Spleen (tissue), 11 donors: ENCODE results near the gene FOLR1. TPM values are rescaled to one million over a fixed set of nuclear protein-coding genes. Genes with fewer than 3 reads are reported as not detected.

Experiments
- DNase-seq: peaks from one replicate; pipeline ENCODE4 v3.0.0-alpha.2; 2020
- H3K27ac ChIP-seq, 8 donors: fragments of 200-600 bp; sonication (generic) in 7 of 8; 1 replicate in 4 of 8; 2 replicates in 4 of 8; pipeline versions ENCODE4 v1.5.0 to v1.8.0; 2016 to 2021; ENCODE audit warnings: inconsistent platforms in 4 of 8, mild to moderate bottlenecking in 4 of 8, moderate library complexity in 1 of 8
- H3K27me3 ChIP-seq, 7 donors: fragments of 200-600 bp; sonication (generic) in 6 of 7; replicated peaks in 1 of 7; 1 replicate in 4 of 7; 2 replicates in 3 of 7; pipeline versions ENCODE4 v1.5.0 to v1.8.0; 2016 to 2021; ENCODE audit warnings: inconsistent platforms in 3 of 7, mild to moderate bottlenecking in 1 of 7
- H3K36me3 ChIP-seq, 6 donors: fragments of 200-600 bp; sonication (generic) in 5 of 6; 1 replicate in 4 of 6; 2 replicates in 2 of 6; pipeline versions ENCODE4 v1.5.0 to v1.8.0; 2016 to 2021; ENCODE audit warnings: inconsistent platforms in 2 of 6
- H3K4me1 ChIP-seq, 6 donors: fragments of 200-600 bp; sonication (generic) in 5 of 6; 1 replicate in 3 of 6; 2 replicates in 3 of 6; pipeline versions ENCODE4 v1.5.0 to v1.8.0; 2016 to 2021; ENCODE audit warnings: inconsistent platforms in 3 of 6
- H3K4me3 ChIP-seq, 8 donors: fragments of 200-600 bp; sonication (generic) in 7 of 8; 1 replicate in 4 of 8; 2 replicates in 4 of 8; pipeline versions ENCODE4 v1.5.0 to v1.8.0; 2016 to 2021; ENCODE audit warnings: inconsistent platforms in 4 of 8, mild to moderate bottlenecking in 4 of 8, moderate library complexity in 2 of 8
- H3K9me3 ChIP-seq, 8 donors: fragments of 200-600 bp; sonication (generic) in 7 of 8; 1 replicate in 4 of 8; 2 replicates in 4 of 8; pipeline versions ENCODE4 v1.5.0 to v1.8.0; 2016 to 2021; ENCODE audit warnings: inconsistent platforms in 4 of 8
- POLR2A ChIP-seq, 3 donors: fragments of 450-650 bp; IDR thresholded peaks; one replicate each; pipeline ENCODE4 v1.5.1; 2017; ENCODE audit warnings: antibody characterized with exemption in 3 of 3, mild to moderate bottlenecking in 1 of 3
- POLR2AphosphoS5 ChIP-seq, 3 donors: sonication (generic); formaldehyde crosslinking; IDR thresholded peaks; one replicate each; pipeline ENCODE4 v1.5.1; 2017; ENCODE audit warnings: antibody characterized with exemption in 3 of 3
- WGBS, 5 donors: extraction: QIAGEN DNeasy Blood & Tissue Kit in 3 of 5; methylation state at CpG; one replicate each; pipeline versions ENCODE4 v1.1.5 to v1.1.7; 2013 to 2018; 5-methylcytosine and 5-hydroxymethylcytosine counted together
- intact Hi-C: fragments of 100-400 bp; cut with DNase I; formaldehyde crosslinking; loops from one replicate; pipeline ENCODE4 v1.15.0; 2023; ENCODE audit warnings: low total_unique reads
- polyA plus RNA-seq, 3 donors: library from polyadenylated mRNA; stranded (reverse); fragments of 200-250 nt; gene quantifications; one replicate each; pipeline ENCODE4 v1.2.1, GENCODE V29; 2013
- total RNA-seq, 7 donors: library from RNA; depleted of rRNA in 3 of 7; stranded (reverse); fragments of >200 nt in 3 of 7; fragmentation: NEBNext Ultra II Directional in 4 of 7; extraction: Animal tissue kit (Norgen Biotek cat#: 25700) in 4 of 7; gene quantifications; one replicate each; pipeline versions ENCODE4 v1.1.0 to v1.2.1, GENCODE V29; 2016 to 2021
- TF ChIP-seq, protein P1 (sequence below), 11 experiments: fragments of 200-600 bp in 7 of 11; fragments of 450-650 bp in 4 of 11; sonication (generic) in 4 of 11; IDR thresholded peaks in 8 of 11; conservative IDR thresholded peaks in 3 of 11; 1 replicate in 7 of 11; 2 replicates in 4 of 11; pipeline versions ENCODE4 v1.4.0 to v1.8.0; 2016 to 2021; ENCODE audit warnings: antibody characterized with exemption in 11 of 11, inconsistent platforms in 4 of 11, mild to moderate bottlenecking in 1 of 11
- donor health status: healthy with polysubstance abuse.
- donor health status: DM: no; HTN: no; CAD: no; lungs with moderate emphysema.
- donor health status: DM: no; HTN: no; CAD: no.
- donor health status: Bipolar disorder and iron deficiency.
- donor health status: healthy.
- donor health status: DM: no; HTN: no; CAD: no.
- donor health status: DM: yes; HTN: yes; CAD: no.

The FOLR1 gene
- total and polyA plus RNA-seq, 10 donors: 0.10 TPM; not detected in 9

DNA sequence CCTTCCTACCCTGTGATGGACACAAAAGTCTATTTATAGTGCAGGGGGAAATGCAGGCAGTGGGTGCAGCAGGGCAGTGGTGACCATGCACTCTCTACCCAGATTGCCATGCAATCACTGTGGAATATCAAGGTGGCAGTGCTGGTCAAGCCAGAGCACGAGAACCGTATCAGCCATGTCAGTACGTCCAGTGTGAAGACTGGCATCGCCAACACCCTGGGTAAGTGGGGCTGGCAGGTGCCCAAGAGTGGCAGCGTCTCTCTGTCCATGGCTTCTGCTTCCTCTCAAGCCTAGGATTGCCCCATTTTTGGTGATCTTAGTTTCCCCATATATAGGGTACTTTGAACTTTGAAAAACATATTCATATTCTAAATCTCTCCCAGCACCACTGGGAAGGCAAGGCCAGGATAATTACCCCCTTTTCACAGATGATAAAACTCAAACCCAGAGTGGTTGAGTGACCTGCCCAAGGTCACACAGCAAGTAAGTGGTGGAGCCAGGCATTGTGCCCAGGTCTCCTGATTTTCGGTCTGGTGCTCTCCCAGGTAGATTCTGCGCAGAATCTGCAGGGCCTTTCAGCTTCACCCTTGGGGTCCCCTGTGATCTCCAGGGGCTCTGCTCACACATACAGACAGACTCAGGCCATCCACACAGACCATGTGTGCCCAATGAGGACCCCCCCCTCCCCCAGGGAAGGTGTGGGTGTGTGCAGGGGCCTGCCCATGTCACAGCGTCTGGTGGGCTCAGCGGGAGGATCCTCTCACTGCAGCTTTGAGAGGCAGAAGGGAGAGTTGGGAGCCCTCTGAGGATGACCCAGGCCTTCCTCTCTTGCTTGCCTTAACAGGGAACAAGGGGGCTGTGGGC lies 39.7 kb downstream of the FOLR1 start:
- Histone ChIP-seq H3K36me3 (peaks cover 4 to 100% (median 82%) of the 10 kb centered on the region in 6 donors), H3K9me3 (no peaks in the 10 kb centered on the region), H3K27me3 (no peaks in the 10 kb centered on the region), H3K4me1 (peaks cover 0 to 37% (median 4%) of the 10 kb centered on the region in 6 donors), H3K4me3 (no peak overlapping the region), H3K27ac (no peak overlapping the region)
- no peak for DNase-seq
- TF ChIP-seq POLR2AphosphoS5 (IDR thresholded peaks at IDR 0.05) (peak in 2 of 3 donors; percentile 13 to 26), POLR2A (IDR thresholded peaks at IDR 0.05) (no peak)
- WGBS, 5 donors: 75 to 94% (median 88%) methylated on average over 3 to 9 of the region's 9 CpGs
- intact Hi-C loops: no loop called here

DNA sequence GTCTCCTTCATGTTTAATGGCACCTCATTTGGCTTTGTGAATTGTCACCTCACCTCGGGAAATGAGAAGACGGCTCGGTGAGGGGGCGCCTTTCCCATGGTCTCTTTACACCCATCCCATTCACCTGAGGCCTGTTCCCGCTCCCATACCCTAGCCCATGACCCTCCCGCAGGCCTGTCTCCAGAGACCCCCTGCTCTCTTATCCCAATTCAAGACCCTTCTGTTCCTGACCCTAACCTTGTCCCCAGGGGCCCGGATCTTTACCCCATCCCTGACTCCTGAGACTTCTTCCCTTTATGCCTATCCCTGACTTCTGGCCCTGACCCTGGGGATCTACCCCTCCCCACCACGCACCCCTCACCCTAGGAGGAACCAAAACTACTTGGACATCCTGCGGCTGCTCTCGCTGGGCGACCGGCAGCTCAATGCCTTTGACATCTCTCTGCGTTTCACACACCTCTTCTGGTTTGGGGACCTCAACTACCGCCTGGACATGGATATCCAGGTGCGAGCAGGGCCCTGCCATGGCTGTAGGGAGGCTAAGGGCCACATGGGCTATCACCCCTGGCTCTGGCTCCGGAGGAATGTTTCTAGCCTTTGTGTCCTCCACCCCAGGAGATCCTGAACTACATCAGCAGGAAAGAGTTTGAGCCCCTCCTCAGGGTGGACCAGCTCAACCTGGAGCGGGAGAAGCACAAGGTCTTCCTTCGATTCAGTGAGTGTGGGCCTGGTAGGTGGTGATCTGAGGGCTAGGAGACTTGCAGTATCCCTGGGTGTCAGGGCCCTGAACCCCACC lies 40.5 kb downstream of the FOLR1 start:
- no peak overlapping the region for H3K27ac ChIP-seq
- no peaks in the 10 kb centered on the region for H3K9me3 ChIP-seq
- no peaks in the 10 kb centered on the region for H3K27me3 ChIP-seq
- H3K4me1 ChIP-seq: peaks cover 0 to 32% (median under 1%) of the 10 kb centered on the region in 6 donors
- TF ChIP-seq, protein P1, sequence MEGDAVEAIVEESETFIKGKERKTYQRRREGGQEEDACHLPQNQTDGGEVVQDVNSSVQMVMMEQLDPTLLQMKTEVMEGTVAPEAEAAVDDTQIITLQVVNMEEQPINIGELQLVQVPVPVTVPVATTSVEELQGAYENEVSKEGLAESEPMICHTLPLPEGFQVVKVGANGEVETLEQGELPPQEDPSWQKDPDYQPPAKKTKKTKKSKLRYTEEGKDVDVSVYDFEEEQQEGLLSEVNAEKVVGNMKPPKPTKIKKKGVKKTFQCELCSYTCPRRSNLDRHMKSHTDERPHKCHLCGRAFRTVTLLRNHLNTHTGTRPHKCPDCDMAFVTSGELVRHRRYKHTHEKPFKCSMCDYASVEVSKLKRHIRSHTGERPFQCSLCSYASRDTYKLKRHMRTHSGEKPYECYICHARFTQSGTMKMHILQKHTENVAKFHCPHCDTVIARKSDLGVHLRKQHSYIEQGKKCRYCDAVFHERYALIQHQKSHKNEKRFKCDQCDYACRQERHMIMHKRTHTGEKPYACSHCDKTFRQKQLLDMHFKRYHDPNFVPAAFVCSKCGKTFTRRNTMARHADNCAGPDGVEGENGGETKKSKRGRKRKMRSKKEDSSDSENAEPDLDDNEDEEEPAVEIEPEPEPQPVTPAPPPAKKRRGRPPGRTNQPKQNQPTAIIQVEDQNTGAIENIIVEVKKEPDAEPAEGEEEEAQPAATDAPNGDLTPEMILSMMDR (IDR thresholded peaks at IDR 0.05 in 8 of 11, conservative IDR thresholded peaks at IDR 0.05 in 3 of 11): no peak
- no peak for TF ChIP-seq POLR2AphosphoS5 (IDR thresholded peaks at IDR 0.05)
- no peak for TF ChIP-seq POLR2A (IDR thresholded peaks at IDR 0.05)
- WGBS, 5 donors: 91 to 95% (median 95%) methylated on average over 18 of the region's 18 CpGs
- DNase-seq: peak; percentile 41
- no peak overlapping the region for H3K4me3 ChIP-seq
- intact Hi-C loops: no loop called here
- peaks cover 4 to 100% (median 90%) of the 10 kb centered on the region in 6 donors for H3K36me3 ChIP-seq

DNA sequence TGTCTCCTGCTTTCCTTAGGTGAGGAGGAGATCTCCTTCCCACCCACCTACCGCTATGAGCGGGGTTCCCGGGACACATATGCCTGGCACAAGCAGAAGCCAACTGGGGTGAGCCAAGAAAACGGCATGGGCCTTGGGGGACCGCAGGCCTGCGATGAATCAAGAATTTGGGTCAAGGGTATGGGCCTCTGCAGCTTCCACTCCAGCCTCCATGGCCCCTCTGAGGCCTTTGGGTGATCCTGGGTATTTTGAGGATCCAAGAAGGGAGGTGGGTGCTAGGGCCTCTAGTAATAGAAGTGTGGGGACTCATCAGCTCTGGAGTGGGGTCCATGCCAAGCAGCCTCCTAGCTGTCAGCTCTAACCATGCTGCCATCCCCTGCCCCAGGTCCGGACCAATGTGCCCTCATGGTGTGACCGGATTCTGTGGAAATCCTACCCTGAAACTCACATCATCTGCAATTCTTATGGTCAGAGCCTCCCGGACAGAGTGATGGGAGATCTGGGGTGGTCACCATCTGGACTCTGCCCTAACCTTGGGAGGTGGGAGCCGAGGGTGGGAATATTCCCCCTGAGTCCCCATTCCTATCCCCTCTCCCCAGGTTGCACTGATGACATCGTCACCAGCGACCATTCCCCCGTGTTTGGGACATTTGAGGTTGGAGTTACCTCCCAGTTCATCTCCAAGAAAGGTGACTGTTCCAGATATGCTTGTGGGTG lies 41.3 kb downstream of the FOLR1 start:
- Histone ChIP-seq H3K4me1 (peaks cover 0 to 32% (median 3%) of the 10 kb centered on the region in 6 donors), H3K36me3 (peaks cover 4 to 100% (median 95%) of the 10 kb centered on the region in 6 donors), H3K27ac (no peak overlapping the region), H3K27me3 (no peaks in the 10 kb centered on the region), H3K9me3 (no peaks in the 10 kb centered on the region), H3K4me3 (no peak overlapping the region)
- intact Hi-C loops: no loop called here
- peak; percentile 49 for DNase-seq
- TF ChIP-seq POLR2A (IDR thresholded peaks at IDR 0.05) (no peak), POLR2AphosphoS5 (IDR thresholded peaks at IDR 0.05) (no peak)
- TF ChIP-seq, protein P1 (IDR thresholded peaks at IDR 0.05 in 8 of 11, conservative IDR thresholded peaks at IDR 0.05 in 3 of 11): no peak
- WGBS, 5 donors: 95 to 100% (median 96%) methylated on average over 8 to 13 of the region's 13 CpGs

DNA sequence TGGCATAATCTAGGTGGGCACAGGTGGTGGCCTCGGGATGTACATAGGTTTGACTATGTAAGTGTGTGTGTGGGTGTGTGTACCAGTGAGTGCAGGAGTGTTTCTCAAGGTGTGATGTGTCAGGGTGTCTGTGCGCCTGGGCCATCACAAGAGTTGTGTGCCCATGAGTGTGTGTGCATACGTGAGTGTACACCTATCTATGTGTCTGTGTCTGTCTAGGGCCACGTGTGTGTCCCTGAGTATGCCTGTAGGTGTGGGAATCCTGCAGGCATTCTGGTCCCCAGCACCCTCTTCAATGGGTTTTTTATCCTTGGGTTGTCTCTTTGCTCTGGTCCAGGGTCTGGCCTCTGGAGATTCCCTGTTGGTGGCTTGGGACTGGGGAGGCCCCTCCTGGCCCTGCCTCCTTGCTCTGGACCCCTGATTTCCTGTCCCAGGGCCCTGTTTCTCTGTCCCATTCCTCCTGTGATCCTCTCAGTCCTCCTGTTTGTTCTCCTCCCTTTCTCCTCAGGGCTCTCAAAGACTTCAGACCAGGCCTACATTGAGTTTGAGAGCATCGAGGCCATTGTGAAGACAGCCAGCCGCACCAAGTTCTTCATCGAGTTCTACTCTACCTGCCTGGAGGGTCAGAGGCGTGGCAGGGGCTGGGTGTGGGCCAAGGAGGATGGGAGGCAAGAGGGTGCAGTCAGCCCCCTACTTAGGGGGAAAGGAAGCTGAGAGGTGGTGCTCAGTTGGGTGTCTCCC lies 42.0 kb downstream of the FOLR1 start:
- Histone ChIP-seq H3K27ac (no peak overlapping the region), H3K4me1 (peaks cover 0 to 38% (median 8%) of the 10 kb centered on the region in 6 donors), H3K4me3 (no peak overlapping the region), H3K36me3 (peaks cover 4 to 99% (median 92%) of the 10 kb centered on the region in 6 donors), H3K9me3 (no peaks in the 10 kb centered on the region), H3K27me3 (peaks cover 0 to 6% (median under 1%) of the 10 kb centered on the region in 7 donors)
- intact Hi-C loops: no loop called here
- DNase-seq: peak; percentile 53
- TF ChIP-seq, protein P1 (IDR thresholded peaks at IDR 0.05 in 8 of 11, conservative IDR thresholded peaks at IDR 0.05 in 3 of 11): no peak
- TF ChIP-seq POLR2A (IDR thresholded peaks at IDR 0.05) (no peak), POLR2AphosphoS5 (IDR thresholded peaks at IDR 0.05) (no peak)
- WGBS, 5 donors: 90 to 97% (median 94%) methylated on average over 8 of the region's 8 CpGs
